MM.1S (cell line): ENCODE measurements around the gene CLEC16A.
A peak's percentile ranks its signal among the peaks of the same experiment; 100 is the strongest.

ENCODE experiments used
- DNase-seq: peaks from one replicate; pipeline ENCODE4 v3.0.0-alpha.2; 2015
- H2AFZ ChIP-seq: fragments of 300-600 bp; sonication (generic); 2 replicates; pipeline ENCODE4 v1.6.0; 2016; ENCODE audit warnings: antibody characterized with exemption, low read length
- H3F3A ChIP-seq: fragments of 300-600 bp; sonication (generic); 2 replicates; pipeline ENCODE4 v1.6.1; 2016; ENCODE audit warnings: mild to moderate bottlenecking, antibody characterized with exemption, low read length, moderate library complexity, mixed read lengths; ENCODE audit not compliant: insufficient read depth
- H3K27ac ChIP-seq: fragments of 300-600 bp; sonication (generic); 2 replicates; pipeline ENCODE4 v1.5.1; 2016; ENCODE audit warnings: mild to moderate bottlenecking, low read length
- H3K27me3 ChIP-seq: fragments of 300-600 bp; sonication (generic); replicated peaks from 2 replicates; pipeline ENCODE4 v1.6.0; 2016; ENCODE audit warnings: low read length; ENCODE audit not compliant: insufficient read depth
- H3K36me3 ChIP-seq: fragments of 300-600 bp; sonication (generic); replicated peaks from 2 replicates; pipeline ENCODE4 v1.6.1; 2016; ENCODE audit warnings: mild to moderate bottlenecking, low read length, mixed read lengths; ENCODE audit not compliant: insufficient read depth
- H3K4me1 ChIP-seq: fragments of 300-600 bp; sonication (generic); 2 replicates; pipeline ENCODE4 v1.6.1; 2016; ENCODE audit warnings: low read length, mixed read lengths
- H3K4me2 ChIP-seq: fragments of 300-600 bp; sonication (generic); 2 replicates; pipeline ENCODE4 v1.6.0; 2016; ENCODE audit warnings: low read depth, low read length
- H3K4me3 ChIP-seq: fragments of 300-600 bp; sonication (generic); 2 replicates; pipeline ENCODE4 v1.5.1; 2016; ENCODE audit warnings: low read length, mixed read lengths
- H3K79me2 ChIP-seq: fragments of 300-600 bp; sonication (generic); 2 replicates; pipeline ENCODE4 v1.6.1; 2016; ENCODE audit warnings: mixed run types, low read length, mixed read lengths
- H3K9ac ChIP-seq: fragments of 300-600 bp; sonication (generic); 2 replicates; pipeline ENCODE4 v1.6.1; 2016; ENCODE audit warnings: low read length, mixed read lengths
- H3K9me2 ChIP-seq: fragments of 300-600 bp; sonication (generic); replicated peaks from 2 replicates; pipeline ENCODE4 v1.6.1; 2016; ENCODE audit warnings: mild to moderate bottlenecking, low read length, mixed read lengths; ENCODE audit not compliant: insufficient read depth
- H3K9me3 ChIP-seq: fragments of 300-600 bp; sonication (generic); replicated peaks from 2 replicates; pipeline ENCODE4 v1.6.1; 2016; ENCODE audit warnings: mild to moderate bottlenecking, low read length, mixed read lengths; ENCODE audit not compliant: insufficient read depth
- H4K20me1 ChIP-seq: fragments of 300-600 bp; sonication (generic); 2 replicates; pipeline ENCODE4 v1.6.1; 2016; ENCODE audit warnings: mild to moderate bottlenecking, low read length, moderate library complexity, mixed read lengths; ENCODE audit not compliant: insufficient read depth
- EZH2 ChIP-seq: fragments of 300-600 bp; sonication (generic); optimal IDR thresholded peaks from 2 replicates; pipeline ENCODE3; 2017; ENCODE audit warnings: low read depth, mild to moderate bottlenecking, antibody characterized with exemption, low read length, mixed read lengths
- EZH2phosphoT487 ChIP-seq: fragments of 300-600 bp; sonication (generic); IDR thresholded peaks from 2 replicates; pipeline ENCODE4 v1.6.1; 2018; ENCODE audit warnings: antibody characterized with exemption, low read length
- TF ChIP-seq, protein P1 (sequence below): fragments of 300-600 bp; sonication (generic); IDR thresholded peaks from 2 replicates; pipeline ENCODE4 v1.5.1; 2016; ENCODE audit warnings: antibody characterized with exemption, low read length, mixed read lengths

The CLEC16A gene

DNA sequence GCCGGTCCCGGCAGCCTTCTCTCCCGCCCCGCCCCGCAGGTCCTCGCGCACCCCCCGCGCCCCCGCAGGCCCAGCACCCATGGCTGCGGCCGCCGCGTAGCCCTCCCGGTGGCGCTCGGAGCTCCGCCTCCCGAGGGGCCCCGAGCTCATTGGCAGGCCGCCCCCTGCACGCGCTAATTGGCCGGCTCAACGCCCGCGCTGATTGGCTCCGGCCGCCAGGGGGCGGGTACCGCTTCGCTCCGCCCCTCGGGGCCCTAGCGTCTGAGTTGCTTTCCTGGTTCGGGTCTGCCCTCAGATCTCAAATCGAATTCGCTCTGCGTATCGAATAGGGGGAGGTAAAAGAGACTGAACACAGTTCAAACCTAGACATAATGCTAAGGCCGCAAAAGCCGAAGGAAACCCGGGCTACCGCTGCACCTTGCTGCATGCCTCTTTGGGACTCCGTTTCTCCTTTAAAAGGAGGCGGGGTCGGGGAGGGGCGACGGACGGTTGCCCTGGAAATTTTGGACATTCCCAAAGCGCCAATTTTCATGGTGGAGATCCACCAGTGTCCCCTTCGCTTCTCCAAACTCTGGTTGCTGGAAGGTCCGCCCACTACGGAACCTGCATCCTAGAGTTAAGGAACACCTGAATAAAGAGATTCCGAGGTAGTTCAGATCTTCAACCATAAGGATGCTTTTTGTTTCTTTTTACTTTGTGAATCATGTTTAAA, 1.9 kb upstream of the CLEC16A start, which contains the start of gene DEXI:
DEXI (minus strand) TSS at position 117 of the 712 bp plus-strand sequence. CDS start 463 bp downstream, outside the sequence.
- Histone ChIP-seq H3K36me3 (no peaks in the 10 kb centered on the region), H3K27ac (no peak within 1 kb of the TSS), H3K9me2 (no peaks in the 10 kb centered on the region), H3K4me3 (peak within 1 kb of the TSS; percentile 82), H3K79me2 (peaks cover 67% of the 10 kb centered on the region), H3K4me2 (peak within 1 kb of the TSS; percentile 91), H4K20me1 (peaks cover 6% of the 10 kb centered on the region; the same call in 1 of the 2 replicates), H3K9ac (peak within 1 kb of the TSS; percentile 66), H3F3A (0 out of 2 replicates have a peak, but pooled peaks cover 6% of the 10 kb centered on the region), H3K27me3 (no peaks in the 10 kb centered on the region), H2AFZ (peak within 1 kb of the TSS; percentile 69), H3K4me1 (peaks cover 44% of the 10 kb centered on the region), H3K9me3 (no peaks in the 10 kb centered on the region)
- TF ChIP-seq EZH2phosphoT487 (no peak), EZH2 (no peak)
- TF ChIP-seq, protein P1, sequence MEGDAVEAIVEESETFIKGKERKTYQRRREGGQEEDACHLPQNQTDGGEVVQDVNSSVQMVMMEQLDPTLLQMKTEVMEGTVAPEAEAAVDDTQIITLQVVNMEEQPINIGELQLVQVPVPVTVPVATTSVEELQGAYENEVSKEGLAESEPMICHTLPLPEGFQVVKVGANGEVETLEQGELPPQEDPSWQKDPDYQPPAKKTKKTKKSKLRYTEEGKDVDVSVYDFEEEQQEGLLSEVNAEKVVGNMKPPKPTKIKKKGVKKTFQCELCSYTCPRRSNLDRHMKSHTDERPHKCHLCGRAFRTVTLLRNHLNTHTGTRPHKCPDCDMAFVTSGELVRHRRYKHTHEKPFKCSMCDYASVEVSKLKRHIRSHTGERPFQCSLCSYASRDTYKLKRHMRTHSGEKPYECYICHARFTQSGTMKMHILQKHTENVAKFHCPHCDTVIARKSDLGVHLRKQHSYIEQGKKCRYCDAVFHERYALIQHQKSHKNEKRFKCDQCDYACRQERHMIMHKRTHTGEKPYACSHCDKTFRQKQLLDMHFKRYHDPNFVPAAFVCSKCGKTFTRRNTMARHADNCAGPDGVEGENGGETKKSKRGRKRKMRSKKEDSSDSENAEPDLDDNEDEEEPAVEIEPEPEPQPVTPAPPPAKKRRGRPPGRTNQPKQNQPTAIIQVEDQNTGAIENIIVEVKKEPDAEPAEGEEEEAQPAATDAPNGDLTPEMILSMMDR, result no peak
- DNase-seq, result peak; percentile 95

DNA sequence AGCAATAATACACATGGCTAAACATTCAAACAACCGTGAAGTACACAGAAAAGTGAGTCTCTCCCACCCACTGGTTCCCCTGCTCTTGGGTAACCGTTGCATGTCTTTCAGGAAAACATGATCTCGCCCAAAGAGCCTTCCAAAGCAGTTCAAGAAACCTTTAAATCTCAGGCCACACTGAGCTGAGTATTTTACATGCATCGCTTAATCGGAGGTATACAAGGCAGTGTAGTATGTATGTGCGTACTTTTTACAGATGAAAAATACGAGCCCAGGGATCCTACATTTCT, 1.4 kb upstream of the CLEC16A start:
- peaks cover 44% of the 10 kb centered on the region for H3K4me1 ChIP-seq
- H4K20me1 ChIP-seq, result peaks cover 6% of the 10 kb centered on the region; the same call in 1 of the 2 replicates
- H3K4me3 ChIP-seq, result peak overlapping the region; percentile 82; the same call in 1 of the 2 replicates
- TF ChIP-seq, protein P1, result no peak
- TF ChIP-seq EZH2, result no peak
- TF ChIP-seq EZH2phosphoT487, result no peak
- no peaks in the 10 kb centered on the region for H3K9me2 ChIP-seq
- H3K79me2 ChIP-seq, result peaks cover 64% of the 10 kb centered on the region
- H3K36me3 ChIP-seq, result no peaks in the 10 kb centered on the region
- 0 out of 2 replicates have a peak overlapping the region, but pooled peaks have one; percentile 69 for H2AFZ ChIP-seq
- H3K27me3 ChIP-seq, result no peaks in the 10 kb centered on the region
- no peak overlapping the region for H3K27ac ChIP-seq
- H3K9ac ChIP-seq, result no peak overlapping the region; the same call in 1 of the 2 replicates
- H3K4me2 ChIP-seq, result peak overlapping the region; percentile 80
- 0 out of 2 replicates have a peak, but pooled peaks cover 6% of the 10 kb centered on the region for H3F3A ChIP-seq
- no peaks in the 10 kb centered on the region for H3K9me3 ChIP-seq
- no peak for DNase-seq

DNA sequence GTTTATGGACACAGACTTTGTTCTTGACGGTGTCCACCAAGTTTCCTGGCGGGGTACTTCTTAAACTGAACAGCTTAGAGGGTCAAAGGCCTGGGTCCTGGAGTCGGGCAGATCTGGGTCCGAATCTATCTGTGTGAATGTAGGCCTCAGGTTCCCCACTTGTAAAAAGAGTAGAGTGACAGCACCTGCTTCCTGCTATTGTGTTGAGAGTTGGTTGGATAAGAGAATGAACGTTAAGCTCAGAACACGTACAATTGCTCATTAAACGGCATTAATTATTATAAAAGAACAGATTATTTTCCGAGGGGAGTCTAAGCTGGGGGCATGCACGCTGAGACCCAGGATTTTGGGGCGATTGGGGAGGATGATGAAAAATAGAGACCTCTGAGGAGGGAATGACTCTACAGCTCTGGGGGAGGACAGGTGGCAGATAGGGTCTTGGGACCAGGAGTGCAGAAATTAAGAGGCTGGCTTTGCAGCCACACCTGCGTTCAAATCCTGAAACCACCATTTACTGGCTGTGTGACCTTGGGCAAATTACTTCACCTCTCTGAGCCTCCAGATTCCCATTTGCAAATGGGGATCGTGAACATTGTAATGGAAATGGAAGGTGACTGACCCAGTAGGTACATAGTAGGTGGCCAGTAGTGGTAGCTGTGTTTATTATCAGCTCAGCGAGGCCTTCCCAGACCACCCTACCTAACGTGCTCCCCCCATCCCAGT, 862 bp downstream of the CLEC16A start:
- Histone ChIP-seq H3K4me2 (peak overlapping the region; percentile 83), H3K9me3 (no peaks in the 10 kb centered on the region), H3K4me1 (peaks cover 25% of the 10 kb centered on the region), H3K27ac (no peak overlapping the region), H3K4me3 (peak overlapping the region; percentile 97), H3F3A (0 out of 2 replicates have a peak, but pooled peaks cover 6% of the 10 kb centered on the region), H3K9ac (peak overlapping the region; percentile 84; the same call in 1 of the 2 replicates), H3K36me3 (no peaks in the 10 kb centered on the region), H3K79me2 (peaks cover 68% of the 10 kb centered on the region), H3K9me2 (no peaks in the 10 kb centered on the region), H2AFZ (peak overlapping the region; percentile 89), H4K20me1 (peaks cover 3% of the 10 kb centered on the region; the same call in 1 of the 2 replicates), H3K27me3 (no peaks in the 10 kb centered on the region)
- DNase-seq, result peak; percentile 10
- no peak for TF ChIP-seq EZH2phosphoT487
- TF ChIP-seq EZH2, result no peak
- TF ChIP-seq, protein P1, result no peak
